GM18507 (cell line): ENCODE data around the gene INO80E.

Source experiments
- DNase-seq: peaks from one replicate; pipeline ENCODE4 v3.0.0; 2011; ENCODE audit warnings: low read depth; ENCODE audit not compliant: insufficient read length; ENCODE audit errors: extremely low spot score
- FAIRE-seq: peaks from 2 replicates; lab custom pipeline; 2011; peaks lifted over from hg19 to GRCh38; lab: Jason Lieb, UNC

INO80E gene

DNA sequence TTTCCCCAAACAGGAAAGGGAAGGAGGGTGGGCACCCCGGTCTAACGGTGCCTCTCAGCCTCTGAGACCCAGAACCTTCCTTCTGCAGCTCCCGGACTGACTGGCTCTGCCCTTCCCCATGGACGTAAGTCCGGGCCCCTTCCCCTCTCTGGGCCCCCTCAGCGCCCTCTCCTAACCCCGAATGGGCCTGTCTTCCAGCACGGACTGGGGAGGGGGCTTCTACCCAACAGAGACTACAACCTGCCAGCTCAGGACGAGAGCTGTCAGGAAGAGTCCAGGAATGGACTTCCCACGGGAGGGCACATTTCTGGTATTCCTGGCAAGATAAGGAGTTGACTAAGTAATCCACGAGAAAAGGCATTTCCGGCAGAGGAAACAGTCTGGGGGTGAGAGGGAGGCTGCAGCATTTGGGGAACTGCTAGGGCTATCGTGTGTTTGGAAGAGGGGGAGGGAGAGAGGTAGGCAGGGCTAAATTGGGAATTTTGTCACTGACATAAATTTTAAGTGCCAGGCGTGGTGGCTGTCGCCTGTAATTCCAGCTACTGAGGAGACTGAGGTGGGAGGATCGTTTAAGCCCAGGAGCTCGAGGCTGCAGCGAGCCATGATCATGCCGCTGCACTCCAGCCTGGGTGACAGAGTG lies 57.5 kb downstream of the INO80E start:
- DNase-seq (no peak), FAIRE-seq (no peak)

DNA sequence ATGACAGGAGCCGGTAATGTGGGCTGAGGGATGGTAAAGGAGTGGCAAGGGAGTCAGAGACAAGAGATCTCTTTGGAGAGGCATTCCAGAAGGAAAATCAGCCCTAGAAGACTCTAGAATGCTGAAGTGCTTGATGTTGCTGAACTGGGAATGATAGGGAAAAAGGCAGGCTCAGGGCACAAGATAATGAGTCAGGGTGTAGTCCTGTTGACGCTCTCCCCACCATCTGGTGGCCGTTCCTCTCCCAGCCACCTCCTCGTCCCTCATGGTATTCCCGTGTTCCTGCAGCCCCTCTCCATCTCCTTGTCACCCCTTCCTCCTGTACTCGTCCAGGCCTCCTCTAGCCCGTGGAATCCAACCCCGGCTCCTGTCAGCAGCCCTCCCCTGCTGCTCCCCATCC lies 58.4 kb downstream of the INO80E start:
- no peak for DNase-seq
- no peak for FAIRE-seq

DNA sequence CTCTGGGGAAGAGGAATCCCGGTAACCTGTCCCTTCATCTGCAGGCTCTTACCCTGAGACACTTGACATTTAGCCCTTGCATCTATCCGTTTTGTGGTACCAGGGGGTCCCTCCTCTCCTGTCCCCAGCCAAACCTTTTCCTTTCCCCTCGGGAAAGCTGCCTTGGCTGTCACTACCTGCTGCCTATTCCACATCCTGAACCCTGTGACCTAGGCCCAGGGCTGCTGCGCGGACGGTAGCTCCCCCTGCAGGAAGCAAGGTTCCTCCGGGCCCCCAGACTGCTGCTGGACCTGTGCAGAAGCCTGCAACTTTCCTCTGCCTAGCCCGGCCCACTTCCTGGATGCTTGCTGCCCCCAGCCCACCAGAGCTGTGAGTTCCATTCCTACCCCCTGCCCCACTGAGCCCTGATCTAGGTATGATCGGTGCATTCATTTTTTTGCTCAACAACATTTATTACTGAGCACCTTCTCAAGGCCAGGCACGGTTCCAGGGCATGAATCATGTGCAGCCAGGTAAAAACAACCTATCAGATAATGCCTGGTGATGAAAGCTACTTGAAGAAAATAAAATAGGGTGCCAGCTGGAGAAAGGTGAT lies 59.0 kb downstream of the INO80E start:
- no peak for FAIRE-seq
- no peak for DNase-seq
